Endothelial cell of umbilical vein (primary cell): Measurements from ENCODE around the gene MLH1. TPM values are rescaled to one million over a fixed set of nuclear protein-coding genes. Genes with fewer than 3 reads are reported as not detected.

Experiments
- BruUV-seq: library from RNA; stranded (reverse); fragments of 400-500 nt; replicated peaks from 2 replicates; lab custom pipeline; 2021; lab: Mats Ljungman, UMichigan
- CTCF ChIA-PET: fragments of 300-600, 350-600 bp; sonication (Branson Sonifier 250); formaldehyde crosslinking; loops from one replicate; lab custom pipeline; 2021; ENCODE audit warnings: antibody characterized with exemption, inconsistent platforms; lab: Charles Lee
- POLR2A ChIA-PET: fragments of 300-600, 350-600 bp; sonication (Branson Sonifier 250); formaldehyde crosslinking; loops from one replicate; lab custom pipeline; 2021; ENCODE audit warnings: antibody characterized with exemption, inconsistent platforms; lab: Charles Lee
- DNase-seq: peaks from one replicate; pipeline ENCODE4 v3.0.0-alpha.2; 2011; ENCODE audit warnings: low read depth, low spot score
- FAIRE-seq: peaks from 2 replicates; lab custom pipeline; 2011; peaks lifted over from hg19 to GRCh38; lab: Jason Lieb, UNC
- H2AFZ ChIP-seq: 2 replicates; pipeline ENCODE4 v1.6.0; 2012; ENCODE audit warnings: low read depth, low read length, control low read depth, inconsistent platforms
- H3K27ac ChIP-seq: 2 replicates; pipeline ENCODE4 v1.5.1; 2011; ENCODE audit warnings: low read depth, mild to moderate bottlenecking, control low read depth, low read length, moderate library complexity; ENCODE audit not compliant: insufficient read depth
- H3K27me3 ChIP-seq, 2 experiments: 2 replicates each; pipeline versions ENCODE4 v1.6.0 to v1.6.1; 2011; ENCODE audit warnings: low read length in 2 of 2, mixed read lengths in 1 of 2; ENCODE audit not compliant: control insufficient read depth in 2 of 2, insufficient read depth in 2 of 2
- H3K36me3 ChIP-seq, 2 experiments: 2 replicates in 1 of 2; 3 replicates in 1 of 2; pipeline ENCODE4 v1.5.1; 2011; ENCODE audit warnings: low read length in 2 of 2, mild to moderate bottlenecking in 1 of 2, moderate library complexity in 1 of 2; ENCODE audit not compliant: control insufficient read depth in 2 of 2, insufficient read depth in 2 of 2; ENCODE audit errors: extremely low read depth in 1 of 2
- H3K4me1 ChIP-seq: 3 replicates; pipeline ENCODE4 v1.5.1; 2011; ENCODE audit warnings: mild to moderate bottlenecking, low read length; ENCODE audit not compliant: control insufficient read depth, insufficient read depth; ENCODE audit errors: extremely low read depth
- H3K4me2 ChIP-seq: 2 replicates; pipeline ENCODE4 v1.6.1; 2011; ENCODE audit warnings: low read length, control low read depth, mixed read lengths; ENCODE audit not compliant: insufficient read depth
- H3K4me3 ChIP-seq, 3 experiments: fragments of 200-600 bp in 1 of 3; sonication (generic), shearing (Covaris generic) in 1 of 3; replicated peaks in 1 of 3; 2 replicates each; pipeline ENCODE4 v1.5.1; 2011 to 2016; ENCODE audit warnings: control low read depth in 3 of 3, low read length in 3 of 3, mild to moderate bottlenecking in 2 of 3, inconsistent platforms in 1 of 3, low read depth in 1 of 3, moderate library complexity in 1 of 3; ENCODE audit not compliant: insufficient read depth in 1 of 3
- H3K79me2 ChIP-seq: 2 replicates; pipeline ENCODE4 v1.6.0; 2012; ENCODE audit warnings: low read length, inconsistent platforms; ENCODE audit not compliant: control insufficient read depth, insufficient read depth
- H3K9ac ChIP-seq: replicated peaks from 2 replicates; pipeline ENCODE3; 2011; ENCODE audit warnings: low read length, control low read depth; ENCODE audit not compliant: insufficient read depth; ENCODE audit errors: extremely low read depth
- H3K9me1 ChIP-seq: replicated peaks from 3 replicates; pipeline ENCODE4 v1.6.0; 2011; ENCODE audit warnings: mild to moderate bottlenecking, low read length; ENCODE audit not compliant: control insufficient read depth, insufficient read depth; ENCODE audit errors: extremely low read depth
- H3K9me3 ChIP-seq: replicated peaks from 2 replicates; pipeline ENCODE4 v1.5.1; 2012; ENCODE audit warnings: low read length, inconsistent platforms; ENCODE audit not compliant: control insufficient read depth, insufficient read depth
- H4K20me1 ChIP-seq: replicated peaks from 2 replicates; pipeline ENCODE3; 2011; ENCODE audit warnings: mild to moderate bottlenecking, low read length; ENCODE audit not compliant: control insufficient read depth, insufficient read depth; ENCODE audit errors: extremely low read depth
- EZH2 ChIP-seq: IDR thresholded peaks from 2 replicates; pipeline ENCODE4 v1.6.1; 2012; ENCODE audit warnings: borderline replicate concordance, low read depth, mild to moderate bottlenecking, moderate library complexity, low read length, inconsistent platforms; ENCODE audit not compliant: severe bottlenecking
- FOS ChIP-seq: IDR thresholded peaks from 2 replicates; pipeline ENCODE4 v1.6.1; 2011; ENCODE audit warnings: mild to moderate bottlenecking, low read length, moderate library complexity, borderline replicate concordance; ENCODE audit not compliant: insufficient read depth
- GATA2 ChIP-seq: IDR thresholded peaks from 2 replicates; pipeline ENCODE4 v1.7.0; 2011; ENCODE audit warnings: low read depth, mild to moderate bottlenecking, moderate library complexity, mixed read lengths, low read length; ENCODE audit not compliant: insufficient read length, insufficient read depth
- JUN ChIP-seq: IDR thresholded peaks from 2 replicates; pipeline ENCODE4 v1.6.1; 2011; ENCODE audit warnings: borderline replicate concordance, low read depth; ENCODE audit not compliant: insufficient read length, insufficient read depth
- MYC ChIP-seq: IDR thresholded peaks from one replicate; pipeline ENCODE4 v1.6.1; 2011; ENCODE audit warnings: mild to moderate bottlenecking, low read depth, low read length
- POLR2A ChIP-seq: IDR thresholded peaks from 2 replicates; pipeline ENCODE4 v1.6.1; 2012; ENCODE audit warnings: low read depth, mild to moderate bottlenecking, control low read depth, low read length
- POLR2AphosphoS5 ChIP-seq: IDR thresholded peaks from 2 replicates; pipeline ENCODE4 v1.6.1; 2012; ENCODE audit warnings: low read depth, mild to moderate bottlenecking, control low read depth, low read length, moderate library complexity; ENCODE audit not compliant: insufficient read depth
- dilution Hi-C: fragments of 300-500 bp; cut with MboI; formaldehyde crosslinking; loops from one replicate; pipeline ENCODE4 v1.15.0; 2019; ENCODE audit warnings: low sequenced_read_pairs; ENCODE audit not compliant: extremely low pct_ligation_motif_present
- intact Hi-C: fragments of 100-400 bp; cut with micrococcal nuclease; formaldehyde crosslinking; loops from one replicate; pipeline ENCODE4 v1.10.0; 2022
- polyA plus RNA-seq, 4 experiments: library from polyadenylated mRNA; depleted of rRNA in 3 of 4; stranded (reverse) in 3 of 4; unstranded in 1 of 4; fragments of >200 nt; gene quantifications; 2 replicates each; pipeline versions ENCODE4 v1.2.1 to v1.2.3, GENCODE V29; 2011 to 2012; ENCODE audit warnings: missing spikeins in 1 of 4
- total RNA-seq: library from RNA; stranded (reverse); gene quantifications from 2 replicates; pipeline ENCODE4 v1.2.3, GENCODE V29; 2021
- TF ChIP-seq, protein P1 (sequence below): IDR thresholded peaks from 2 replicates; pipeline ENCODE4 v1.6.1; 2011; ENCODE audit not compliant: insufficient read depth, insufficient read length
- TF ChIP-seq, protein P2 (sequence below), 2 donors: IDR thresholded peaks; 1 replicate in 1 of 2; 2 replicates in 1 of 2; pipeline ENCODE4 v1.5.1; 2011; ENCODE audit warnings: low read length in 2 of 2, mild to moderate bottlenecking in 2 of 2, moderate library complexity in 2 of 2, control low read depth in 1 of 2, inconsistent platforms in 1 of 2, low read depth in 1 of 2; ENCODE audit not compliant: insufficient read depth in 1 of 2; ENCODE audit errors: extremely low read depth in 1 of 2

Gene MLH1
- total and polyA plus RNA-seq, 2 donors (not counting 3 experiments of a cell fraction or from before 2014, with no cell fraction given): 22.2 to 32.9 TPM

DNA sequence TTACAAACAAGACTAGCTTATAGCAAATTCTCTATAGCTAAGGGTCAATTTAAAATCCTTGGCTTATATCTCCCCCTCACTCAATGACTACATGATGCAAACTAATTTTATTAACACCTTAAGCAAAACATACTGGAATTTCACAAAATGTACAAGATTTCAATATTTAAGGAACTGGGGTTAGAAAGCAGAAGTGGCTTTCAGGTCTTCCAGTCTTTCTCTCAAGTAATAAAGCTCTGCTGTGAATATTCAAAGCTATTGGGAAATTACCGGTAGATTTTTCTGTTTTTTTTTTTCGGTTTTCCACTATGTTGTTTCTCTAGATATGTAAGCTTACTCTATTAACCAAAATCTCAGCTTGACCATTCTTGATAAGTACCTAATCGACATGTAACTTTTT lies 4.3 kb upstream of the MLH1 start:
- BruUV-seq: no TSS peak
- H3K4me3 ChIP-seq: no peak overlapping the region
- H3K9ac ChIP-seq: no peak overlapping the region
- TF ChIP-seq FOS: no peak
- TF ChIP-seq JUN: no peak
- TF ChIP-seq, protein P1, sequence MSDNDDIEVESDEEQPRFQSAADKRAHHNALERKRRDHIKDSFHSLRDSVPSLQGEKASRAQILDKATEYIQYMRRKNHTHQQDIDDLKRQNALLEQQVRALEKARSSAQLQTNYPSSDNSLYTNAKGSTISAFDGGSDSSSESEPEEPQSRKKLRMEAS: no peak
- no peak for TF ChIP-seq GATA2
- no peak for TF ChIP-seq EZH2
- CTCF ChIA-PET: interaction anchor here (1.1 to 1.9 kb wide), 4 partner anchors 9 to 30 kb away, joined by 5 to 7 read pairs (median 6); no protein-coding TSS in a partner anchor
- H3K4me1 ChIP-seq: peaks cover 43% of the 10 kb centered on the region
- intact Hi-C loops: no loop called here
- peaks cover 6 to 8% of the 10 kb centered on the region in 2 experiments for H3K36me3 ChIP-seq
- H3K27ac ChIP-seq: no peak overlapping the region
- POLR2A ChIA-PET: interaction anchor here (0.7 to 0.8 kb wide), 2 partner anchors 24 to 36 kb away, joined by 7 to 9 read pairs; no protein-coding TSS in a partner anchor
- dilution Hi-C loops: no loop called here
- H3K9me1 ChIP-seq: no peaks in the 10 kb centered on the region
- no peak for FAIRE-seq
- H3K4me2 ChIP-seq: peak overlapping the region; percentile 53
- H4K20me1 ChIP-seq: peaks cover 2% of the 10 kb centered on the region
- H2AFZ ChIP-seq: no peak overlapping the region
- no peaks in the 10 kb centered on the region for H3K27me3 ChIP-seq
- no peaks in the 10 kb centered on the region for H3K9me3 ChIP-seq
- peaks cover 44% of the 10 kb centered on the region for H3K79me2 ChIP-seq
- DNase-seq: no peak

DNA sequence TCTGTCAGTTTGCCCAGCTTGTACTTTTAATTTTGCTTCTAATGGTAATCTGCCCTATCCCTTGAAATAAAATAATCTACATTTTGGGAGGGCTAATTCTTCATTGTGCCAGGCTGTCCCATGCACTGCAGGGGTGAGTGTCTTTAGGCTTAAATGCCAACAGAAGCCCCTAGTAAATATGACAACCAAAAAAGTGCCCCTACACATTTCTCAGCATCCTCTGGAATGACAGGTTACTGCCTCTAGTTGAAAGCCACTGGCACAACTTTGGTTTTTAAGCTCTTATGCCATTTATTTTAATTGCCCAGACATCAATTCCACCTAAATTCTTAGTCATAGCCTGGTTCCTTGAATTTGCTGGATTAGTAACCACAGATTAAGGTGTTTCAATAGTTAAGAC lies 3.8 kb upstream of the MLH1 start:
- H2AFZ ChIP-seq: no peak overlapping the region
- H3K79me2 ChIP-seq: peaks cover 47% of the 10 kb centered on the region
- no peak for FAIRE-seq
- no TSS peak for BruUV-seq
- ChIA-PET CTCF (interaction anchor here (1.1 to 1.9 kb wide), 4 partner anchors 10 to 31 kb away, joined by 5 to 7 read pairs (median 6); no protein-coding TSS in a partner anchor), POLR2A (interaction anchor here (0.8 kb wide), 1 partner anchor 24 kb away, joined by 7 read pairs; no protein-coding TSS in a partner anchor)
- dilution Hi-C loops: no loop called here
- H3K4me1 ChIP-seq: peaks cover 49% of the 10 kb centered on the region
- TF ChIP-seq EZH2 (no peak), POLR2A (no peak), GATA2 (no peak), MYC (no peak), POLR2AphosphoS5 (no peak), FOS (no peak), JUN (no peak)
- TF ChIP-seq, protein P2, sequence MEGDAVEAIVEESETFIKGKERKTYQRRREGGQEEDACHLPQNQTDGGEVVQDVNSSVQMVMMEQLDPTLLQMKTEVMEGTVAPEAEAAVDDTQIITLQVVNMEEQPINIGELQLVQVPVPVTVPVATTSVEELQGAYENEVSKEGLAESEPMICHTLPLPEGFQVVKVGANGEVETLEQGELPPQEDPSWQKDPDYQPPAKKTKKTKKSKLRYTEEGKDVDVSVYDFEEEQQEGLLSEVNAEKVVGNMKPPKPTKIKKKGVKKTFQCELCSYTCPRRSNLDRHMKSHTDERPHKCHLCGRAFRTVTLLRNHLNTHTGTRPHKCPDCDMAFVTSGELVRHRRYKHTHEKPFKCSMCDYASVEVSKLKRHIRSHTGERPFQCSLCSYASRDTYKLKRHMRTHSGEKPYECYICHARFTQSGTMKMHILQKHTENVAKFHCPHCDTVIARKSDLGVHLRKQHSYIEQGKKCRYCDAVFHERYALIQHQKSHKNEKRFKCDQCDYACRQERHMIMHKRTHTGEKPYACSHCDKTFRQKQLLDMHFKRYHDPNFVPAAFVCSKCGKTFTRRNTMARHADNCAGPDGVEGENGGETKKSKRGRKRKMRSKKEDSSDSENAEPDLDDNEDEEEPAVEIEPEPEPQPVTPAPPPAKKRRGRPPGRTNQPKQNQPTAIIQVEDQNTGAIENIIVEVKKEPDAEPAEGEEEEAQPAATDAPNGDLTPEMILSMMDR (IDR thresholded peaks at IDR 0.05; ENCODE audit: extremely low read depth in 1 of 2, insufficient read depth in 1 of 2, low read depth in 1 of 2, low read length in 2 of 2): no peak
- TF ChIP-seq, protein P1: no peak
- no peaks in the 10 kb centered on the region for H3K27me3 ChIP-seq
- peaks cover 3 to 8% of the 10 kb centered on the region in 2 experiments for H3K36me3 ChIP-seq
- peaks cover 2% of the 10 kb centered on the region for H4K20me1 ChIP-seq
- H3K9me1 ChIP-seq: no peaks in the 10 kb centered on the region
- no peaks in the 10 kb centered on the region for H3K9me3 ChIP-seq
- no peak overlapping the region for H3K27ac ChIP-seq
- peak overlapping the region in 1 of 3 experiments; percentile 78 for H3K4me3 ChIP-seq
- H3K4me2 ChIP-seq: peak overlapping the region; percentile 53
- no peak overlapping the region for H3K9ac ChIP-seq
- intact Hi-C loops: no loop called here
- no peak for DNase-seq
